PC-9 (cell line): ENCODE measurements around the gene METTL22. TPM values are rescaled to one million over a fixed set of nuclear protein-coding genes. Genes with fewer than 3 reads are reported as not detected.

ENCODE experiments used
- BruUV-seq: library from RNA; stranded (reverse); fragments of 400-500 nt; replicated peaks from 2 replicates; lab custom pipeline; 2021; lab: Mats Ljungman, UMichigan
- CTCF ChIA-PET: fragments of 300-600 bp; sonication (Branson Sonifier 250); formaldehyde crosslinking; loops from one replicate; lab custom pipeline; 2022; ENCODE audit warnings: antibody characterized with exemption; lab: Charles Lee
- POLR2A ChIA-PET: fragments of 300-600 bp; sonication (Branson Sonifier 250); formaldehyde crosslinking; loops from one replicate; lab custom pipeline; 2022; ENCODE audit warnings: antibody characterized with exemption; ENCODE audit not compliant: unreplicated experiment; lab: Charles Lee
- DNase-seq, 2 experiments: peaks; one replicate each; pipeline versions ENCODE4 v3.0.0 to v3.0.0-alpha.2; 2015 to 2022; ENCODE audit warnings: mixed read lengths in 1 of 2
- H2AFZ ChIP-seq: fragments of 200-600 bp; sonication (generic); 2 replicates; pipeline ENCODE4 v1.8.1; 2017; ENCODE audit warnings: antibody characterized with exemption
- H3F3A ChIP-seq: fragments of 200-600 bp; sonication (generic); 2 replicates; pipeline ENCODE4 v1.8.1; 2017; ENCODE audit warnings: antibody characterized with exemption, mild to moderate bottlenecking, low read depth; ENCODE audit not compliant: insufficient read depth
- H3K27ac ChIP-seq: fragments of 200-600 bp; sonication (generic); 2 replicates; pipeline ENCODE4 v1.6.1; 2016; ENCODE audit warnings: mixed run types
- H3K27me3 ChIP-seq: fragments of 200-600 bp; sonication (generic); 2 replicates; pipeline ENCODE4 v1.6.1; 2016; ENCODE audit warnings: low read depth, mixed run types; ENCODE audit not compliant: insufficient read depth
- H3K36me3 ChIP-seq: fragments of 200-600 bp; sonication (generic); 2 replicates; pipeline ENCODE4 v1.6.1; 2016; ENCODE audit warnings: low read depth, mixed run types
- H3K4me1 ChIP-seq: fragments of 200-600 bp; sonication (generic); replicated peaks from 2 replicates; pipeline ENCODE4 v1.6.1; 2016; ENCODE audit warnings: mixed run types; ENCODE audit not compliant: insufficient read depth
- H3K4me2 ChIP-seq: fragments of 200-600 bp; sonication (generic); 2 replicates; pipeline ENCODE4 v1.6.1; 2017; ENCODE audit warnings: mixed run types
- H3K4me3 ChIP-seq: fragments of 200-600 bp; sonication (generic); 2 replicates; pipeline ENCODE4 v1.6.1; 2016; ENCODE audit warnings: mixed run types
- H3K79me2 ChIP-seq: fragments of 200-600 bp; sonication (generic); 2 replicates; pipeline ENCODE4 v1.6.1; 2017; ENCODE audit warnings: low read depth, mixed run types
- H3K9me2 ChIP-seq: fragments of 200-600 bp; sonication (generic); 2 replicates; pipeline ENCODE4 v1.8.1; 2017; ENCODE audit warnings: mild to moderate bottlenecking; ENCODE audit not compliant: insufficient read depth
- H3K9me3 ChIP-seq: fragments of 200-600 bp; sonication (generic); 2 replicates; pipeline ENCODE4 v1.8.1; 2016; ENCODE audit warnings: low read depth; ENCODE audit not compliant: insufficient read depth
- H4K20me1 ChIP-seq: fragments of 200-600 bp; sonication (generic); 2 replicates; pipeline ENCODE4 v1.8.1; 2017; ENCODE audit not compliant: insufficient read depth
- EZH2 ChIP-seq: fragments of 200-600 bp; sonication (generic); IDR thresholded peaks from 2 replicates; pipeline ENCODE4 v1.8.0; 2017; ENCODE audit warnings: antibody characterized with exemption, low read depth
- intact Hi-C: fragments of 100-400 bp; cut with micrococcal nuclease; formaldehyde crosslinking; loops from one replicate; pipeline ENCODE4 v1.10.0; 2022; ENCODE audit not compliant: unreplicated experiment
- total RNA-seq: library from RNA; stranded (reverse); gene quantifications from 2 replicates; pipeline ENCODE4 v1.2.3, GENCODE V29; 2021
- TF ChIP-seq, protein P1 (sequence below): fragments of 200-600 bp; sonication (generic); conservative IDR thresholded peaks from 2 replicates; pipeline ENCODE4 v1.6.1; 2017; ENCODE audit warnings: mixed run types, antibody characterized with exemption, mild to moderate bottlenecking, moderate library complexity

The METTL22 gene
- total RNA-seq, 1 experiment from 2014 or later: 62.2 TPM

DNA sequence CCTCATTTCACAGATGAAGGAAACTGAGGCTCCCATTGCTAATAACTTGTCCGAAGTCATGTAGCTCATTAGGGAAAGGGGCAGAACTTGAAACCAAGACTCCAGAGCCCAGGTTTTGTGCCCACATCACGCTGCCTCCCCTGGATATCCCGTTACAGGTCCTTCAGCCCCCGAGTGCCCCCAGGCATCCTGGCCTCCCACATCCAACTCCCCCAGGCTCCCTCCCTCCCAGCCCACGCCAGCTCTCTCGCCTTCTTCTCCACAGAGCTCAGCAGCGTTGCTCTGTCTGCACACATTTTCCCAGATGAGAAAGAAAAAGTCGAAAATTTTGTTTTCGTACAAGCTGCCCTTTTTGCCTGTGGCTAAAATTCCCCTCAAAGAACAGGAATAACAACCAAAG, 14.3 kb upstream of the METTL22 start:
- Histone ChIP-seq H3K27ac (no peak overlapping the region), H3F3A (no peaks in the 10 kb centered on the region), H3K4me3 (no peak overlapping the region), H4K20me1 (no peaks in the 10 kb centered on the region), H3K9me2 (no peaks in the 10 kb centered on the region), H3K4me1 (no peaks in the 10 kb centered on the region), H3K79me2 (no peaks in the 10 kb centered on the region), H3K27me3 (peaks cover 81% of the 10 kb centered on the region), H3K4me2 (no peak overlapping the region), H2AFZ (no peak overlapping the region), H3K36me3 (no peaks in the 10 kb centered on the region), H3K9me3 (no peaks in the 10 kb centered on the region)
- ChIA-PET CTCF (no interaction called here), POLR2A (no interaction called here)
- intact Hi-C loops: no loop called here
- TF ChIP-seq EZH2: no peak
- TF ChIP-seq, protein P1, sequence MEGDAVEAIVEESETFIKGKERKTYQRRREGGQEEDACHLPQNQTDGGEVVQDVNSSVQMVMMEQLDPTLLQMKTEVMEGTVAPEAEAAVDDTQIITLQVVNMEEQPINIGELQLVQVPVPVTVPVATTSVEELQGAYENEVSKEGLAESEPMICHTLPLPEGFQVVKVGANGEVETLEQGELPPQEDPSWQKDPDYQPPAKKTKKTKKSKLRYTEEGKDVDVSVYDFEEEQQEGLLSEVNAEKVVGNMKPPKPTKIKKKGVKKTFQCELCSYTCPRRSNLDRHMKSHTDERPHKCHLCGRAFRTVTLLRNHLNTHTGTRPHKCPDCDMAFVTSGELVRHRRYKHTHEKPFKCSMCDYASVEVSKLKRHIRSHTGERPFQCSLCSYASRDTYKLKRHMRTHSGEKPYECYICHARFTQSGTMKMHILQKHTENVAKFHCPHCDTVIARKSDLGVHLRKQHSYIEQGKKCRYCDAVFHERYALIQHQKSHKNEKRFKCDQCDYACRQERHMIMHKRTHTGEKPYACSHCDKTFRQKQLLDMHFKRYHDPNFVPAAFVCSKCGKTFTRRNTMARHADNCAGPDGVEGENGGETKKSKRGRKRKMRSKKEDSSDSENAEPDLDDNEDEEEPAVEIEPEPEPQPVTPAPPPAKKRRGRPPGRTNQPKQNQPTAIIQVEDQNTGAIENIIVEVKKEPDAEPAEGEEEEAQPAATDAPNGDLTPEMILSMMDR: no peak
- DNase-seq: no peak
- BruUV-seq: no TSS peak

DNA sequence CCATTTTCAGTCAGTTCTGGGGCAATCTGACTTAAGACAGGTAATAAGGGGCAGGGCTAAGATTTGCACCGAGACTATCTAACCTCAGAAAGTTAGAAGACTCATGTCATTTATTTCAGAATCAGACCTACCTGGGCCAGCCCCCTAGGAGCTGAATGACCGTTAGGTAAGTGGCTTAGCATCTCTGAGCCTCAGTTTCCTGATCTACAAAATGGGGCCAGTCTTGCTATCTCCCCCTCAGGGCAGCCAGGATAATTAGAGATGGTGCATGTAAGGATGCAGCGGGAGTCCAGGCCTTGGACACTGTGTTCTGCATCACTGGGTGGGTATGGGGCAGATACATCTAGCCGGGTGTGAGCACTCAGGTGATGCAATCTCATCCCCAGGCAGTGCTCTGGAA, 10.4 kb upstream of the METTL22 start:
- no peak overlapping the region for H3K27ac ChIP-seq
- no peak overlapping the region for H3K4me3 ChIP-seq
- ChIA-PET POLR2A (no interaction called here), CTCF (no interaction called here)
- H3K79me2 ChIP-seq: no peaks in the 10 kb centered on the region
- H2AFZ ChIP-seq: no peak overlapping the region
- H3F3A ChIP-seq: no peaks in the 10 kb centered on the region
- no peaks in the 10 kb centered on the region for H3K36me3 ChIP-seq
- H3K27me3 ChIP-seq: peaks cover 81% of the 10 kb centered on the region
- H3K4me1 ChIP-seq: no peaks in the 10 kb centered on the region
- DNase-seq: no peak
- no peaks in the 10 kb centered on the region for H3K9me2 ChIP-seq
- no peaks in the 10 kb centered on the region for H4K20me1 ChIP-seq
- no peaks in the 10 kb centered on the region for H3K9me3 ChIP-seq
- TF ChIP-seq, protein P1: no peak
- TF ChIP-seq EZH2: no peak
- no TSS peak for BruUV-seq
- H3K4me2 ChIP-seq: no peak overlapping the region
- intact Hi-C loops: no loop called here

DNA sequence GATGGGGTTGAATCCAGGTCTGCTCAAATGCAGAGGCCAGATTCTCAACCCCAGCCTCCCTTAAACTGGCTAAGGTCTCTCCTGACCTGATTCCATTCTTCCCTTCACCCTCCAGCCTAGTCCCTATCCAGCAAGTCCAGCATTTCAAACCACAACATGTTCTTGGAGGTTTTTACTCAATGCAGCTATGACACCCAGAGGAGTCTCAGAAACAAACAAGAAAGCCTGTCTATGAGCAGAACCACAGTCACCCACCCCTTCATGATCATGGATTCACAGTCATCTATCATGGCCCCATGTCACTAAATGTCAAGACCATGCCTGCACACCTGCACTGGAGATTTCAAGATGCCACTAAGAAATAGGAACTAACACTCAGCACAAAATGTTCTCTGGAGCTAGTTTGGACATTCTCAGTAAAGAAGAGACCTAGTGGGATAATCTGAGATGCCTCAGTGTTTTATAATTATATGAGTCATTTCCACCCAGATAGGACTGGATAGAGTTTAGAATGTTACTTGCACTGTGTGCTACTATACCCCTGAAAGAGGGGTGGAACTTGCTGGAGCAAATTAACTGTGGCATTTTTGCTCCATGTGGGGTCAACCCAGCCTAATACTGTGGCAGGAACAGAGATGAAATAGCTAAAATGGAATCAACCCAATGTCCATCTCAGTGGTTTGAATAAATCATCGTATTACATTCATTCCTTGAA, 9.5 kb upstream of the METTL22 start:
- BruUV-seq: no TSS peak
- ChIA-PET CTCF (no interaction called here), POLR2A (no interaction called here)
- no peaks in the 10 kb centered on the region for H3K4me1 ChIP-seq
- H3K27me3 ChIP-seq: peaks cover 75% of the 10 kb centered on the region
- no peak overlapping the region for H3K4me2 ChIP-seq
- H3K9me2 ChIP-seq: no peaks in the 10 kb centered on the region
- no peaks in the 10 kb centered on the region for H3F3A ChIP-seq
- TF ChIP-seq, protein P1: no peak
- TF ChIP-seq EZH2: no peak
- no peaks in the 10 kb centered on the region for H3K79me2 ChIP-seq
- no peaks in the 10 kb centered on the region for H3K9me3 ChIP-seq
- intact Hi-C loops: no loop called here
- H2AFZ ChIP-seq: no peak overlapping the region
- no peak for DNase-seq
- no peak overlapping the region for H3K4me3 ChIP-seq
- no peaks in the 10 kb centered on the region for H3K36me3 ChIP-seq
- no peak overlapping the region for H3K27ac ChIP-seq
- H4K20me1 ChIP-seq: no peaks in the 10 kb centered on the region
